ENCODE results near the gene HM13. TPM values are rescaled to one million over a fixed set of nuclear protein-coding genes. Genes with fewer than 3 reads are reported as not detected.

Gene HM13
- total RNA-seq, 4 donors from 2014 or later: 48.2 to 99.6 (median 58.1) TPM

DNA sequence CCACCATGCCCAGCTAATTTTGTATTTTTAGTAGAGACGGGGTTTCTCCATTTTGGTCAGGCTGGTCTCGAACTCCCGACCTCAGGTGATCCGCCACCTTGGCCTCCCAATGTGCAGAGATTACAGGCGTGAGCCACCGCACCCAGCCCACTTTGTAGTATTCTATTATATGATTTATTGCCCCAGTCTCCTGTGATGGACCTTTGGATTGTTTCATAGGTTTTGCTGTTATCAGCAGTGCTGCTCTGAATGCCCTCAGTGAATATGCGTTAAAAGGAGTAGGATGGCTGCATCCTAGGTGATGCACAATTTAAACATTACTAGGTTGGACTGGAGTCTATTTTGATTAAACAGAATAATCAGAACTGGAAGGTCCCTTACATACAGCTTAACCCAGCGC, 101.2 kb downstream of the HM13 start:
- TF ChIP-seq CTCF (IDR thresholded peaks at IDR 0.05; ENCODE audit: low read depth): no peak

- no peak for TF ChIP-seq CTCF (IDR thresholded peaks at IDR 0.05; ENCODE audit: low read depth)
These were observed 103.3 kb downstream of the HM13 start for GRCh38 chr20:31617432-31618104.

Small RNA genes within 50 kb of the gene (small RNA-seq; reads per million reads assigned to genes)
- gene MIR3193: not detected

Other genes starting within 250 kb of the HM13 start
- not detected for gene DEFB116, start 205.9 kb upstream of the HM13 start, total RNA-seq
- gene DEFB118, start 145.8 kb upstream of the HM13 start, total RNA-seq: not detected
- gene DEFB119, start 123.9 kb upstream of the HM13 start, total RNA-seq: not detected
- gene DEFB121, start 108.2 kb upstream of the HM13 start, total RNA-seq: not detected
- not detected for gene DEFB123, start 73.8 kb upstream of the HM13 start, total RNA-seq
- not detected for gene DEFB124, start 39.3 kb upstream of the HM13 start, total RNA-seq
- gene REM1, start 39.2 kb upstream of the HM13 start, total RNA-seq: 1 to 10 TPM; 1.4 to 5.3 (median 2.7) TPM
- gene ID1, start 90.8 kb downstream of the HM13 start, total RNA-seq: 100 to 1,000 TPM; 162 to 666 (median 229) TPM
- 1 to 10 TPM in 3 of 4 donors, not detected in 1; 2.6 to 8.9 (median 5.5) TPM for gene COX4I2, start 123.5 kb downstream of the HM13 start, total RNA-seq
- 100 to 1,000 TPM in 2 of 4 donors, 10 to 100 TPM in 2; 89.0 to 112 (median 94.9) TPM for gene BCL2L1, start 208.4 kb downstream of the HM13 start, total RNA-seq
- 1 to 10 TPM in 3 of 4 donors, under 1 TPM in 1; 0.49 to 4.9 (median 2.9) TPM for gene TPX2, start 224.8 kb downstream of the HM13 start, total RNA-seq

Measured in subcutaneous adipose tissue (tissue), 4 donors.